Stimulated activated naive CD8-positive, alpha-beta T cell treated with anti-CD3 and anti-CD28 coated beads, Interleukin-15, Interleukin-2, amounts not matched to agents 100 ng/mL and 50 ng/mL, for 24 hours (primary cell): ENCODE data around the gene PATE2.

Source experiments
- H3K27ac Mint-ChIP-seq: one replicate; pipeline ENCODE4 v1.8.0; 2021; ENCODE audit warnings: mild to moderate bottlenecking, mixed read lengths
- H3K27me3 Mint-ChIP-seq: one replicate; pipeline ENCODE4 v1.8.0; 2021; ENCODE audit warnings: mixed read lengths
- H3K36me3 Mint-ChIP-seq: one replicate; pipeline ENCODE4 v1.8.0; 2021; ENCODE audit warnings: low read depth, mixed read lengths
- H3K4me1 Mint-ChIP-seq: one replicate; pipeline ENCODE4 v1.8.0; 2021; ENCODE audit warnings: low read depth, mixed read lengths
- H3K4me3 Mint-ChIP-seq: one replicate; pipeline ENCODE4 v1.8.0; 2021; ENCODE audit warnings: mild to moderate bottlenecking, mixed read lengths
- H3K9me3 Mint-ChIP-seq: one replicate; pipeline ENCODE4 v1.8.0; 2021; ENCODE audit warnings: mixed read lengths

The PATE2 gene

GRCh38 chr11:125778728-125779127 is at the start of gene PATE2:
Gene PATE2, minus strand, starts transcription at chr11:125778828. Its CDS starts 55 bp downstream, at chr11:125778773.
- H3K36me3 Mint-ChIP-seq, result no peaks in the 10 kb centered on the region
- no peaks in the 10 kb centered on the region for H3K9me3 Mint-ChIP-seq
- no peak within 1 kb of the TSS for H3K27ac Mint-ChIP-seq

GRCh38 chr11:125807909-125808308 is 29.3 kb upstream of the PATE2 start:
- H3K27ac Mint-ChIP-seq, result no peak overlapping the region
- H3K4me1 Mint-ChIP-seq, result no peaks in the 10 kb centered on the region
- no peak overlapping the region for H3K4me3 Mint-ChIP-seq
- H3K36me3 Mint-ChIP-seq, result no peaks in the 10 kb centered on the region
- H3K9me3 Mint-ChIP-seq, result no peaks in the 10 kb centered on the region
- peaks cover 10% of the 10 kb centered on the region for H3K27me3 Mint-ChIP-seq

More at GRCh38 chr11:125778728-125779127, at the start of gene PATE2:
- no peaks in the 10 kb centered on the region for H3K4me1 Mint-ChIP-seq
- H3K27me3 Mint-ChIP-seq, result peaks cover 16% of the 10 kb centered on the region
- H3K4me3 Mint-ChIP-seq, result no peak within 1 kb of the TSS

GRCh38 chr11:125802387-125802786 is 23.8 kb upstream of the PATE2 start:
- Mint-ChIP-seq H3K4me1 (no peaks in the 10 kb centered on the region), H3K27ac (no peak overlapping the region), H3K4me3 (no peak overlapping the region), H3K27me3 (peaks cover 14% of the 10 kb centered on the region), H3K36me3 (peaks cover 5% of the 10 kb centered on the region), H3K9me3 (peaks cover 37% of the 10 kb centered on the region)

GRCh38 chr11:125799808-125800207 is 21.2 kb upstream of the PATE2 start:
- Mint-ChIP-seq H3K27ac (no peak overlapping the region), H3K27me3 (peaks cover 17% of the 10 kb centered on the region), H3K9me3 (peaks cover 49% of the 10 kb centered on the region), H3K36me3 (peaks cover 5% of the 10 kb centered on the region), H3K4me1 (no peaks in the 10 kb centered on the region), H3K4me3 (no peak overlapping the region)

- Mint-ChIP-seq H3K4me1 (no peaks in the 10 kb centered on the region), H3K4me3 (no peak overlapping the region), H3K9me3 (peaks cover 50% of the 10 kb centered on the region), H3K36me3 (peaks cover 5% of the 10 kb centered on the region), H3K27ac (no peak overlapping the region), H3K27me3 (peaks cover 17% of the 10 kb centered on the region)
These were observed 19.0 kb upstream of the PATE2 start for GRCh38 chr11:125797641-125798040.

GRCh38 chr11:125790825-125791224 is 12.2 kb upstream of the PATE2 start:
- H3K9me3 Mint-ChIP-seq, result peaks cover 12% of the 10 kb centered on the region
- no peak overlapping the region for H3K4me3 Mint-ChIP-seq
- no peaks in the 10 kb centered on the region for H3K4me1 Mint-ChIP-seq
- H3K27ac Mint-ChIP-seq, result no peak overlapping the region
- H3K36me3 Mint-ChIP-seq, result no peaks in the 10 kb centered on the region
- peaks cover 8% of the 10 kb centered on the region for H3K27me3 Mint-ChIP-seq

GRCh38 chr11:125787827-125788226 is 9.2 kb upstream of the PATE2 start, which contains the start of gene PATE3:
Gene PATE3, plus strand, starts transcription at chr11:125788127. Its CDS starts 25 bp downstream, at chr11:125788152.
- Mint-ChIP-seq H3K36me3 (no peaks in the 10 kb centered on the region), H3K27ac (no peak within 1 kb of the TSS), H3K27me3 (peaks cover 3% of the 10 kb centered on the region), H3K4me1 (no peaks in the 10 kb centered on the region), H3K9me3 (no peaks in the 10 kb centered on the region), H3K4me3 (no peak within 1 kb of the TSS)

- no peaks in the 10 kb centered on the region for H3K9me3 Mint-ChIP-seq
- H3K27me3 Mint-ChIP-seq, result peaks cover under 1% of the 10 kb centered on the region
- no peak overlapping the region for H3K4me3 Mint-ChIP-seq
- H3K36me3 Mint-ChIP-seq, result no peaks in the 10 kb centered on the region
- H3K27ac Mint-ChIP-seq, result no peak overlapping the region
- no peaks in the 10 kb centered on the region for H3K4me1 Mint-ChIP-seq
These were observed 6.0 kb upstream of the PATE2 start for GRCh38 chr11:125784678-125785077.

- H3K4me3 Mint-ChIP-seq, result no peak overlapping the region
- H3K36me3 Mint-ChIP-seq, result no peaks in the 10 kb centered on the region
- no peaks in the 10 kb centered on the region for H3K4me1 Mint-ChIP-seq
- H3K27ac Mint-ChIP-seq, result no peak overlapping the region
- H3K27me3 Mint-ChIP-seq, result peaks cover 19% of the 10 kb centered on the region
- no peaks in the 10 kb centered on the region for H3K9me3 Mint-ChIP-seq
These were observed 1.3 kb downstream of the PATE2 start for GRCh38 chr11:125777309-125777708.

GRCh38 chr11:125773516-125773915 is 5.1 kb downstream of the PATE2 start:
- no peaks in the 10 kb centered on the region for H3K4me1 Mint-ChIP-seq
- peaks cover 12% of the 10 kb centered on the region for H3K27me3 Mint-ChIP-seq
- no peaks in the 10 kb centered on the region for H3K36me3 Mint-ChIP-seq
- H3K27ac Mint-ChIP-seq, result no peak overlapping the region
- no peak overlapping the region for H3K4me3 Mint-ChIP-seq
- H3K9me3 Mint-ChIP-seq, result no peaks in the 10 kb centered on the region

GRCh38 chr11:125772834-125773505 is 5.7 kb downstream of the PATE2 start:
- Mint-ChIP-seq H3K9me3 (no peaks in the 10 kb centered on the region), H3K4me1 (no peaks in the 10 kb centered on the region), H3K27ac (no peak overlapping the region), H3K36me3 (no peaks in the 10 kb centered on the region), H3K4me3 (no peak overlapping the region), H3K27me3 (peaks cover 13% of the 10 kb centered on the region)

- Mint-ChIP-seq H3K36me3 (no peaks in the 10 kb centered on the region), H3K27me3 (peaks cover 19% of the 10 kb centered on the region), H3K9me3 (no peaks in the 10 kb centered on the region), H3K27ac (no peak overlapping the region), H3K4me3 (no peak overlapping the region), H3K4me1 (no peaks in the 10 kb centered on the region)
These were observed 8.0 kb downstream of the PATE2 start for GRCh38 chr11:125770583-125770982.

- Mint-ChIP-seq H3K4me1 (no peaks in the 10 kb centered on the region), H3K4me3 (no peak overlapping the region)
These were observed 10.1 kb downstream of the PATE2 start for GRCh38 chr11:125768336-125769046.

GRCh38 chr11:125766251-125766650 is 12.4 kb downstream of the PATE2 start:
- Mint-ChIP-seq H3K4me1 (no peaks in the 10 kb centered on the region), H3K9me3 (no peaks in the 10 kb centered on the region), H3K27me3 (peaks cover 18% of the 10 kb centered on the region), H3K27ac (no peak overlapping the region), H3K4me3 (no peak overlapping the region), H3K36me3 (no peaks in the 10 kb centered on the region)

More at GRCh38 chr11:125768336-125769046, 10.1 kb downstream of the PATE2 start:
- Mint-ChIP-seq H3K27ac (no peak overlapping the region), H3K9me3 (no peaks in the 10 kb centered on the region), H3K36me3 (no peaks in the 10 kb centered on the region), H3K27me3 (peaks cover 24% of the 10 kb centered on the region)

GRCh38 chr11:125763483-125763882 is 15.1 kb downstream of the PATE2 start:
- H3K27ac Mint-ChIP-seq, result no peak overlapping the region
- no peaks in the 10 kb centered on the region for H3K4me1 Mint-ChIP-seq
- H3K4me3 Mint-ChIP-seq, result no peak overlapping the region
- H3K27me3 Mint-ChIP-seq, result peaks cover 18% of the 10 kb centered on the region
- H3K36me3 Mint-ChIP-seq, result no peaks in the 10 kb centered on the region
- H3K9me3 Mint-ChIP-seq, result no peaks in the 10 kb centered on the region
